PC-9 (cell line): ENCODE measurements around the gene GRXCR2. TPM values are rescaled to one million over a fixed set of nuclear protein-coding genes. Genes with fewer than 3 reads are reported as not detected.

Experiments
- BruUV-seq: library from RNA; stranded (reverse); fragments of 400-500 nt; replicated peaks from 2 replicates; lab custom pipeline; 2021; lab: Mats Ljungman, UMichigan
- CTCF ChIA-PET: fragments of 300-600 bp; sonication (Branson Sonifier 250); formaldehyde crosslinking; loops from one replicate; lab custom pipeline; 2022; ENCODE audit warnings: antibody characterized with exemption; lab: Charles Lee
- POLR2A ChIA-PET: fragments of 300-600 bp; sonication (Branson Sonifier 250); formaldehyde crosslinking; loops from one replicate; lab custom pipeline; 2022; ENCODE audit warnings: antibody characterized with exemption; ENCODE audit not compliant: unreplicated experiment; lab: Charles Lee
- DNase-seq, 2 experiments: peaks; one replicate each; pipeline versions ENCODE4 v3.0.0 to v3.0.0-alpha.2; 2015 to 2022; ENCODE audit warnings: mixed read lengths in 1 of 2
- H2AFZ ChIP-seq: fragments of 200-600 bp; sonication (generic); 2 replicates; pipeline ENCODE4 v1.8.1; 2017; ENCODE audit warnings: antibody characterized with exemption
- H3F3A ChIP-seq: fragments of 200-600 bp; sonication (generic); 2 replicates; pipeline ENCODE4 v1.8.1; 2017; ENCODE audit warnings: antibody characterized with exemption, mild to moderate bottlenecking, low read depth; ENCODE audit not compliant: insufficient read depth
- H3K27ac ChIP-seq: fragments of 200-600 bp; sonication (generic); 2 replicates; pipeline ENCODE4 v1.6.1; 2016; ENCODE audit warnings: mixed run types
- H3K27me3 ChIP-seq: fragments of 200-600 bp; sonication (generic); 2 replicates; pipeline ENCODE4 v1.6.1; 2016; ENCODE audit warnings: low read depth, mixed run types; ENCODE audit not compliant: insufficient read depth
- H3K36me3 ChIP-seq: fragments of 200-600 bp; sonication (generic); 2 replicates; pipeline ENCODE4 v1.6.1; 2016; ENCODE audit warnings: low read depth, mixed run types
- H3K4me1 ChIP-seq: fragments of 200-600 bp; sonication (generic); replicated peaks from 2 replicates; pipeline ENCODE4 v1.6.1; 2016; ENCODE audit warnings: mixed run types; ENCODE audit not compliant: insufficient read depth
- H3K4me2 ChIP-seq: fragments of 200-600 bp; sonication (generic); 2 replicates; pipeline ENCODE4 v1.6.1; 2017; ENCODE audit warnings: mixed run types
- H3K4me3 ChIP-seq: fragments of 200-600 bp; sonication (generic); 2 replicates; pipeline ENCODE4 v1.6.1; 2016; ENCODE audit warnings: mixed run types
- H3K79me2 ChIP-seq: fragments of 200-600 bp; sonication (generic); 2 replicates; pipeline ENCODE4 v1.6.1; 2017; ENCODE audit warnings: low read depth, mixed run types
- H3K9me2 ChIP-seq: fragments of 200-600 bp; sonication (generic); 2 replicates; pipeline ENCODE4 v1.8.1; 2017; ENCODE audit warnings: mild to moderate bottlenecking; ENCODE audit not compliant: insufficient read depth
- H3K9me3 ChIP-seq: fragments of 200-600 bp; sonication (generic); 2 replicates; pipeline ENCODE4 v1.8.1; 2016; ENCODE audit warnings: low read depth; ENCODE audit not compliant: insufficient read depth
- H4K20me1 ChIP-seq: fragments of 200-600 bp; sonication (generic); 2 replicates; pipeline ENCODE4 v1.8.1; 2017; ENCODE audit not compliant: insufficient read depth
- EZH2 ChIP-seq: fragments of 200-600 bp; sonication (generic); IDR thresholded peaks from 2 replicates; pipeline ENCODE4 v1.8.0; 2017; ENCODE audit warnings: antibody characterized with exemption, low read depth
- intact Hi-C: fragments of 100-400 bp; cut with micrococcal nuclease; formaldehyde crosslinking; loops from one replicate; pipeline ENCODE4 v1.10.0; 2022; ENCODE audit not compliant: unreplicated experiment
- total RNA-seq: library from RNA; stranded (reverse); gene quantifications from 2 replicates; pipeline ENCODE4 v1.2.3, GENCODE V29; 2021
- TF ChIP-seq, protein P1 (sequence below): fragments of 200-600 bp; sonication (generic); conservative IDR thresholded peaks from 2 replicates; pipeline ENCODE4 v1.6.1; 2017; ENCODE audit warnings: mixed run types, antibody characterized with exemption, mild to moderate bottlenecking, moderate library complexity

Gene GRXCR2
- total RNA-seq, 1 experiment from 2014 or later = not detected

DNA sequence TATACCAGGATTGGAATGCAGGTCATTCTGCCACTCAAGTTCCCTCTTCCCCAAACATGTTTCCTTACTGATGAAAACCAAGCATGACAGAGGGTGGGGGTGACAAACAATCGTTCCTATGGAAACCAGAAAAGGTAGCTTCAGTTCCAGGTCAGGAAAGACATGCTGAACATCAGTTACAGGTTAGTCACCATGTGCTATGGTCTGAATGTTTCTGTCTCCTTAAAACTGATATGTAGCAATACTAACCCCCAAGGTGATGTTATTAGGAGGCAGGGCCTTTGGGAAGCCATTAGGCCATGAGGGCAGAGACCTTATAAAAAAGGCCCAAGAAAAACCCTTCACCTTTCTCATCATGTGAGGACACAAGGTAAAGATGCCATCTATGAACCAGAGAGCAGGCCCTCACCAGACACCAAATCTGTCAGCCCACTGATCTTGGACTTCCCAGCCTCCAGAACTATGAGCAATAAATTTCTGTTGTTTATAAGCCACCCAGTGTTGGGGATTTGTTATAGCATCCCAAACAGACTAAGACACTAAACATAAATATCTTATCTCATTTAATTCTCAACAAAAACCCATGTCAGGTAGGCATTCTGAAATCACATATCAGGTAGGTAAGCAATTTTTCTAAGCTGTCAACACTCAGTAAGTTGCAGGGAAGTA lies 47.9 kb upstream of the GRXCR2 start:
- Histone ChIP-seq H3K4me3 (no peak overlapping the region), H2AFZ (no peak overlapping the region), H3K79me2 (no peaks in the 10 kb centered on the region), H3K9me3 (0 out of 2 replicates have a peak, but pooled peaks cover 4% of the 10 kb centered on the region), H3K4me2 (no peak overlapping the region), H4K20me1 (no peaks in the 10 kb centered on the region), H3K36me3 (no peaks in the 10 kb centered on the region), H3K27ac (no peak overlapping the region), H3K4me1 (peaks cover 21% of the 10 kb centered on the region), H3K27me3 (no peaks in the 10 kb centered on the region), H3K9me2 (no peaks in the 10 kb centered on the region), H3F3A (peaks cover 16% of the 10 kb centered on the region)
- TF ChIP-seq, protein P1, sequence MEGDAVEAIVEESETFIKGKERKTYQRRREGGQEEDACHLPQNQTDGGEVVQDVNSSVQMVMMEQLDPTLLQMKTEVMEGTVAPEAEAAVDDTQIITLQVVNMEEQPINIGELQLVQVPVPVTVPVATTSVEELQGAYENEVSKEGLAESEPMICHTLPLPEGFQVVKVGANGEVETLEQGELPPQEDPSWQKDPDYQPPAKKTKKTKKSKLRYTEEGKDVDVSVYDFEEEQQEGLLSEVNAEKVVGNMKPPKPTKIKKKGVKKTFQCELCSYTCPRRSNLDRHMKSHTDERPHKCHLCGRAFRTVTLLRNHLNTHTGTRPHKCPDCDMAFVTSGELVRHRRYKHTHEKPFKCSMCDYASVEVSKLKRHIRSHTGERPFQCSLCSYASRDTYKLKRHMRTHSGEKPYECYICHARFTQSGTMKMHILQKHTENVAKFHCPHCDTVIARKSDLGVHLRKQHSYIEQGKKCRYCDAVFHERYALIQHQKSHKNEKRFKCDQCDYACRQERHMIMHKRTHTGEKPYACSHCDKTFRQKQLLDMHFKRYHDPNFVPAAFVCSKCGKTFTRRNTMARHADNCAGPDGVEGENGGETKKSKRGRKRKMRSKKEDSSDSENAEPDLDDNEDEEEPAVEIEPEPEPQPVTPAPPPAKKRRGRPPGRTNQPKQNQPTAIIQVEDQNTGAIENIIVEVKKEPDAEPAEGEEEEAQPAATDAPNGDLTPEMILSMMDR = no peak
- no peak for TF ChIP-seq EZH2
- POLR2A ChIA-PET = no interaction called here
- intact Hi-C loops = no loop called here
- no TSS peak for BruUV-seq
- CTCF ChIA-PET = no interaction called here
- no peak for DNase-seq

DNA sequence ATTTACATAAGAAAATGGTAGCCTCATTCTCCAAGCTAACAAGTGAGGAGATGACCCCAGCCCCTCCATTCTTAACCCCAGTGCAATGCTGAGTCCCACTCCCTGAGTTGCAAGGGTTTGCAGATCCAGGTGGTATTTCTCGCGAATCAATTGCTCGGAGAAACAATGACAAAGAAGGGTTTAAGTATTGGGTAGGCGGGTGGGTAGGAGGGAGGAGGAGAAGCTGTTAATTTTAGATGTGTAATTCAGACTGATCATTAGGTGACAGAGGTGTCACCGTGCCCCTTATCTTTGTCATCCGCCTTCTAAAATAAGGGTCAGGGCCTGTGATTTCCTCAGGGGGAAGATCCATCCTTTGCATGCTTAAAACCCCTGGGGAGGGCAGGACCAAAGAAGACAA lies 46.6 kb upstream of the GRXCR2 start:
- no peak overlapping the region for H3K27ac ChIP-seq
- ChIA-PET CTCF (no interaction called here), POLR2A (no interaction called here)
- no peaks in the 10 kb centered on the region for H4K20me1 ChIP-seq
- no TSS peak for BruUV-seq
- intact Hi-C loops = no loop called here
- no peaks in the 10 kb centered on the region for H3K27me3 ChIP-seq
- H3F3A ChIP-seq = peaks cover 3% of the 10 kb centered on the region; the same call in 1 of the 2 replicates
- H3K4me3 ChIP-seq = no peak overlapping the region
- TF ChIP-seq, protein P1 = no peak
- no peak for TF ChIP-seq EZH2
- no peak overlapping the region for H3K4me2 ChIP-seq
- peaks cover 8% of the 10 kb centered on the region for H3K4me1 ChIP-seq
- no peaks in the 10 kb centered on the region for H3K9me2 ChIP-seq
- no peak for DNase-seq
- H3K36me3 ChIP-seq = no peaks in the 10 kb centered on the region
- no peak overlapping the region for H2AFZ ChIP-seq
- H3K9me3 ChIP-seq = 0 out of 2 replicates have a peak, but pooled peaks cover 4% of the 10 kb centered on the region
- H3K79me2 ChIP-seq = no peaks in the 10 kb centered on the region

DNA sequence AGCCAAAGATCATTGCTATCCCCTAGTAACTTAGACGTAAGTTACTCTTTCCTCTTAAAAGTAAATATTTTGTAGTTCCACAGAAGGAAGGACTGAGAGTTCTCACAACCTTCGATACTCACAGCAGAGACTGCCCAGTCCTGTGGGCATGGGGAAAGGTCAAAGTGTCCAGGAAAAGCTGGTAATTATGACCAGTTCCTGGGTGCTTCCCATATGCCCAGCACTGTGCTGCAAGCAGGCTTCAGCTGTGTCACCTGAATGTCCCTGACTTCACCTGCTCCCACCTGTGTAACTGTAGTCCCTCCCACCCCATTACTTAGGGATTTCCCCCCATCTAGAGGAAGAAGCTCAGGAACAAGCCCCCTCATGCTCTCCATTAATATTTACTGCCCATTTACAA lies 45.6 kb upstream of the GRXCR2 start:
- H3K9me2 ChIP-seq = no peaks in the 10 kb centered on the region
- H3K4me2 ChIP-seq = no peak overlapping the region
- H3K27ac ChIP-seq = no peak overlapping the region
- H3K4me3 ChIP-seq = no peak overlapping the region
- no peaks in the 10 kb centered on the region for H3K79me2 ChIP-seq
- ChIA-PET CTCF (no interaction called here), POLR2A (no interaction called here)
- DNase-seq = no peak
- intact Hi-C loops = no loop called here
- H3K9me3 ChIP-seq = no peaks in the 10 kb centered on the region
- 0 out of 2 replicates have a peak, but pooled peaks cover 5% of the 10 kb centered on the region for H3K4me1 ChIP-seq
- H4K20me1 ChIP-seq = no peaks in the 10 kb centered on the region
- no peak overlapping the region for H2AFZ ChIP-seq
- TF ChIP-seq EZH2 = no peak
- TF ChIP-seq, protein P1 = no peak
- no peaks in the 10 kb centered on the region for H3K36me3 ChIP-seq
- H3K27me3 ChIP-seq = no peaks in the 10 kb centered on the region
- no TSS peak for BruUV-seq
- H3F3A ChIP-seq = no peaks in the 10 kb centered on the region
